Parathyroid adenoma (tissue), 2 donors: ENCODE measurements around the gene PPP1R13B.

Experiments used
- H2AFZ ChIP-seq: fragments of 300-600 bp; sonication (generic); one replicate; pipeline ENCODE4 v1.7.0; 2017; ENCODE audit warnings: antibody characterized with exemption, mild to moderate bottlenecking
- H3K27ac ChIP-seq: fragments of 300-600 bp; sonication (generic); one replicate; pipeline ENCODE4 v1.7.0; 2017
- H3K27me3 ChIP-seq: fragments of 300-600 bp; sonication (generic); one replicate; pipeline ENCODE4 v1.7.0; 2017; ENCODE audit warnings: low read length; ENCODE audit not compliant: control insufficient read depth, insufficient read depth
- H3K36me3 ChIP-seq: fragments of 300-600 bp; sonication (generic); one replicate; pipeline ENCODE4 v1.7.0; 2017; ENCODE audit warnings: low read length; ENCODE audit not compliant: control insufficient read depth, insufficient read depth
- H3K4me1 ChIP-seq: fragments of 300-600 bp; sonication (generic); one replicate; pipeline ENCODE4 v1.7.0; 2017; ENCODE audit warnings: control low read depth
- H3K4me2 ChIP-seq: fragments of 300-600 bp; sonication (generic); one replicate; pipeline ENCODE4 v1.7.0; 2017; ENCODE audit warnings: low read length
- H3K4me3 ChIP-seq: fragments of 300-600 bp; sonication (generic); one replicate; pipeline ENCODE4 v1.7.0; 2017; ENCODE audit warnings: low read depth, low read length
- H3K79me2 ChIP-seq: fragments of 300-600 bp; sonication (generic); one replicate; pipeline ENCODE4 v1.7.0; 2017; ENCODE audit warnings: control low read depth
- H3K9ac ChIP-seq: fragments of 300-600 bp; sonication (generic); one replicate; pipeline ENCODE4 v1.7.0; 2017; ENCODE audit warnings: mild to moderate bottlenecking
- H3K9me3 ChIP-seq: fragments of 300-600 bp; sonication (generic); one replicate; pipeline ENCODE4 v1.7.0; 2017; ENCODE audit warnings: low read length; ENCODE audit not compliant: control insufficient read depth
- CTCF ChIP-seq: fragments of 300-600 bp; sonication (generic); IDR thresholded peaks from one replicate; pipeline ENCODE4 v1.7.0; 2017; ENCODE audit warnings: antibody characterized with exemption, mild to moderate bottlenecking
- donor health status: primary hyperparathyroidism.

PPP1R13B gene

GRCh38 chr14:103746701-103747100, 100.7 kb downstream of the PPP1R13B start:
- no peaks in the 10 kb centered on the region for H3K9me3 ChIP-seq
- H3K36me3 ChIP-seq: no peaks in the 10 kb centered on the region
- no peak overlapping the region for H3K27ac ChIP-seq

GRCh38 chr14:103745424-103745823, 102.0 kb downstream of the PPP1R13B start:
- TF ChIP-seq CTCF: no peak
- Histone ChIP-seq H3K4me3 (no peak overlapping the region), H3K9me3 (no peaks in the 10 kb centered on the region), H2AFZ (no peak overlapping the region), H3K27ac (no peak overlapping the region), H3K9ac (no peak overlapping the region), H3K79me2 (peaks cover 6% of the 10 kb centered on the region), H3K4me2 (no peak overlapping the region), H3K36me3 (no peaks in the 10 kb centered on the region), H3K4me1 (no peaks in the 10 kb centered on the region), H3K27me3 (no peaks in the 10 kb centered on the region)

More at GRCh38 chr14:103746701-103747100, 100.7 kb downstream of the PPP1R13B start:
- Histone ChIP-seq H3K4me2 (no peak overlapping the region), H3K9ac (no peak overlapping the region), H3K4me3 (no peak overlapping the region), H3K79me2 (peaks cover 5% of the 10 kb centered on the region), H3K4me1 (no peaks in the 10 kb centered on the region), H3K27me3 (no peaks in the 10 kb centered on the region), H2AFZ (no peak overlapping the region)
- no peak for TF ChIP-seq CTCF

GRCh38 chr14:103744621-103745395, 102.6 kb downstream of the PPP1R13B start:
- H3K4me3 ChIP-seq: no peak overlapping the region
- no peaks in the 10 kb centered on the region for H3K9me3 ChIP-seq
- no peak overlapping the region for H3K4me2 ChIP-seq
- no peak overlapping the region for H2AFZ ChIP-seq
- H3K27ac ChIP-seq: no peak overlapping the region
- no peaks in the 10 kb centered on the region for H3K36me3 ChIP-seq
- no peak overlapping the region for H3K9ac ChIP-seq
- H3K4me1 ChIP-seq: no peaks in the 10 kb centered on the region
- H3K79me2 ChIP-seq: peaks cover 6% of the 10 kb centered on the region
- TF ChIP-seq CTCF: no peak
- no peaks in the 10 kb centered on the region for H3K27me3 ChIP-seq

DNA sequence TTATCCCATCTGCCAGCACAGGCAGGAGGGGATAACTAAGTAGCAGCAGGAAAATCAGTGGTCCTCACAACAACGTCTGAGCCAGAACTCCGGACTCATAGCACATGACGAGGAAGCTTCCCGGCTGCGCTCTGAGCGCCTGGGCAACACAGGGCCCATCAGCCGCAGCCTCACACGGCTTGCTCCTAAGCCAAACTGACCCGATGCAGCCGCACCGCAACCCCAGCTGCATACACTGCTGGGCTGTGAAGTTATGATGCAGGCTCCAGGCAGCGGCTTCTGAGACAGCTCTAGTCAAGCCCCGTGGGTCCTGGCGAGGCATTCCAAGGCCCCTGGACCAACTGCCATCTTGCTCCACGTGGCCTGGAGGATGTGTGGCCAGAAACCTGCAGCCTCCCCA, 103.7 kb downstream of the PPP1R13B start:
- no peak overlapping the region for H3K4me3 ChIP-seq
- no peak overlapping the region for H3K9ac ChIP-seq
- H3K27me3 ChIP-seq: no peaks in the 10 kb centered on the region
- H3K36me3 ChIP-seq: no peaks in the 10 kb centered on the region
- H3K27ac ChIP-seq: no peak overlapping the region
- no peak overlapping the region for H3K4me2 ChIP-seq
- H2AFZ ChIP-seq: no peak overlapping the region
- no peak for TF ChIP-seq CTCF
- no peaks in the 10 kb centered on the region for H3K9me3 ChIP-seq
- no peaks in the 10 kb centered on the region for H3K4me1 ChIP-seq
- H3K79me2 ChIP-seq: peaks cover 6% of the 10 kb centered on the region
